GM04504 (cell line): ENCODE results near the gene TEX10.
"Not testable (repeated sequence)": the region's sequence is repeated elsewhere in the genome, so short reads cannot be mapped to it uniquely, and the experiment has no call there.

Experiments
- DNase-seq: peaks from one replicate; pipeline ENCODE4 v3.0.0-alpha.2; 2012; ENCODE audit warnings: low read depth

Gene TEX10

DNA sequence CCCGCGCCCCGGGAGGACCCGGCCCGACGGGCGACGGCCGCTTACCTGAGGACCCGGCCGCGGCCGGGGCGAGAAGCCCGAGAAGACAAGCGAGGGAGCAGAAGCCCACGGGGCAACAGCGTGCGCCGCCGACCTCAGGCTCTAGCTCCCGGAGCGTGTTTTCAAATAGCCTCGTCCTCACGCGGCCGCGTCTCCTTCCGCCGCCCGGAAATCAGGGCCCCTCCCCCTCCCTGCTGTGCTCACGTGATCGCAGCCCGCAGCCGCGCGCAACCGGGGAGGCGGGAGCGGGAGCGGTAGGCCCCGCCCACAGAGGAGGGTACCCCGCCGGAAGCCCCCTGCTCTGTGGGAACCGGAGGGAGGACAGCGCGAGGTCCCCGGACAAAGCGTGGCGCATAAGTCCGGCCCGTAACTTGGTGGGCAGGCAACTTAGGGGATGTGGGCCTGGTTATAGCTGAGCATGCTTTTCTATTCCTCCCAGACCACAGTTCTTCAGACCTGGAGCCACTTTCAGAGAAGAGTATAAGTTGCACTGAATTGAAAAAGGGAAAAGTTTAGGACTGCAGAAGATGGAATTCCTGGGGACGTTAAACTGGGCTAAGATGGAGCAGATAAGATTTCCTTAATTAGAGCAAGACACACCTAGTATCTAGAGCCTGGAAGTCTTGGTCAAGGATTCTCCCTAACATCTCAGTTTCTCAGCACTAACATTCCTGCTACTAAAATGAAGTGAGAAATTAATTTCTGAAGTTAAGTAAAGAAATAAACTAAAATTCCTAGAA, at the start of gene TEX10:
TSS of gene TEX10 (minus strand) at position 216 of the 779 bp plus-strand sequence. CDS start 3,579 bp downstream, outside the sequence.
- DNase-seq = peak; percentile 62

DNA sequence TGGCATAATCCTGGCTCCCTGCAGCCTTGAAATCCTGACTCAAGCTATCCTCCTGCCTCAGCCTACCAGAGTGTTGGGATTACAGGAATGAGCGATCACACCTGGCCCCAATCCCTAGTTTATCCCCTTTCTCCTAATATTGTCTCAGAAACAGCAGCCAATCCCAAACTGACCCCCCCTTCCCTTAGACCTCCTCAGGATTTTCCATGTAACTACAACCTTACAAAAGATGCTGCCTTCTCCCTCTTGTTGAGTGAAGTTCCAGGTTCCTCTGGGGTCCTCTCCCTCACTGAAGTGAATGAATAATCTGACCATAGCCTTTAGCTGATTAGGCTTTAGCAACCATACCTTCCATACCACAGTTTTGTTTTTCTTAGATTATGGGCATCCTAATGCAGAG, 48.3 kb upstream of the TEX10 start:
- no peak for DNase-seq

DNA sequence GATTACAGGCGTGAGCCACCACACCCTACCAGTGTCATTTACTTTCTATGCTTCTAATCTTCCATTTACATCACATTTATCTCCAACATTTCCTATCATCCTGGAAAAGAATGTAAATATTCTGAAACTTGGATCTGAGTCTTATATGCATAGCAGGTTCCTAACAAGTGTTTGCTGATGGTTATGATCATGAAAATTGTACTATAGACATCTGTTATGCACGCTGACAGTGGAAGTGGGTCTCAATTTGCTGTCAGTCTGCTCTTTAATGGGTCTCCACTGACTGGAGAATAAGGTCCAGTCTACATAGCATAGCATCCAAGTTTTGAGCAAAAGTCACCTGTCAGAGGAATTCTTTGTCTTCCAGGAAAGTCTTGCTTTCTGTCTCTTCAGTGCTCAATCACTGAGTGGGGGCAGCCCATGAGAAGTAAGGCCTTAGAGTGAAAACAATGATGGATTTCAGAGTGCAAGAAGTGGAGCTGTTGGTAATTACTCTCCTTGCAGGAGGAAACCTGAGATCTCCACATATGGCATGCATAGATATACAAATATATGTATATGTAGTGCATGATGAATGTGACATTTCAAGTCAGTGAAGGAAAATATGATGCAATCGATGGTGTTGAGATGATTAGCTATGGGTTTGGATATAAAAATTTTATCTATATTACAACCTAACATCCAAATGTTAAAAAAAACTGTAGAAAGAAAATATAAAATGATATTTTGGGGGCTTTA, 45.0 kb upstream of the TEX10 start:
- DNase-seq = no peak

DNA sequence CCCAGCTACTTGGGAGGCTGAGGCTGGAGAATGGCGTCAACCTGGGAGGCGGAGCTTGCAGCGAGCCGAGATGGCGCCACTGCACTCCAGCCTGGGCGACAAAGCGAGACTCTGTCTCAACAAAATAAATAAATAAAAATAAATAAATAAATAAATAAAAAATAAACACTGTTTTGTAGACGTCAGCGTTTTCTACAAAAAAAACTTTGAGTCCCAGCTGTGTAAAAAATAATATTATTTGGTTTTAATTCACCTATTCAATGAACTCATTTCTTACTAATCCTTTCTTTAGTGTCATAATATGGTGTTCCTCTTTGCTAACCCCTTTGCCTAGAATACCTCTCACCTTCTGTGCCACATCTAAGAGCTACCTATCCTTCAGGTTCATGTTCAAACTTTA, 44.0 kb upstream of the TEX10 start:
- no peak for DNase-seq

DNA sequence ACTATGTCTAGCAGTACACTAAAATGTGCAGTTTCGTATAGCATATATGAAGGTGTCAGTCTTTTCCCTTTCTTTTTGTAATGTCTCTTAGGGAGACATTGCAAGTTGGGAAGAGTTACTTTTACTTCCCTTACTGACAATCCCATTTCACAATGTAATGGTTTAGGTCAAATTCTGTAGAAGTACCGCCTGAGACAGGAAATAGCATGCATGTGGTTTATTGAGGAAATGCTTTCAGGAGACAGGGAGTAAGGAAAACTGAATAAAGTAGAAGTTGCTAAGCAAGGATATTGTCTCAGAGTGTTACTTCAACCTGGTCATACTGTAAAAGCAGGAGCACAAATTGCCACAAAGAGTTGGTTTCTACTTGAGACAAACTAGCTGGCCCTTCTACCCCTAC, 42.1 kb upstream of the TEX10 start:
- DNase-seq = no peak

DNA sequence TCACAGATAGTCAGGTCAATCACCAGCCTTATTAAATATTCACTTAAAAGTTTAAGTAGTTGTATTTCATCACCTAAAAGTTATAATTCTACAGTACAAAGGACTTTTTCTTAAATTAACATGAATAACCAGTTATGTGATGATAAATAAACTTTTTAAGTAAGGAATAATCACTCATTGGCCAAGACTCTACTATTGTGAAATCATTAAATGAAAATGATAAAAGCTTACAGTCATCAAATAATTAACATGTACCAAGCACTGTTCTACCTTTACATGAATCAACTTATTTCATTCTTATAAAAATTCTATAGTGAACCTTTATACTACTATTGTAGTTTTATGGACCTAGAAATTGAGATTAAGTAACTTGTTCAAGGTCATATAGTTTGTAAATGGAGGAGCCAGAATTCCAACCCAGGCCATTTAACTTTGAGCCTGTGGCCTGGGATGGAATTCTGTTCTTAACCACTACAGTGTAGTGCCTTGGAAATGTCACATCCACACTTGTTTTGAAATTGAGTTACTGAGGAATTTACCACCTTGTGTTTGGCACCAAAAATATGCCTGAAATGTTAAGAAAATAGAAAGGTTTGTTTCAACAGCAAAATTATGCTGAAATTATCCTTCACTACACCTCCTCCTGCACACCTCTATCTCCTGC, 41.4 kb upstream of the TEX10 start:
- no peak for DNase-seq

DNA sequence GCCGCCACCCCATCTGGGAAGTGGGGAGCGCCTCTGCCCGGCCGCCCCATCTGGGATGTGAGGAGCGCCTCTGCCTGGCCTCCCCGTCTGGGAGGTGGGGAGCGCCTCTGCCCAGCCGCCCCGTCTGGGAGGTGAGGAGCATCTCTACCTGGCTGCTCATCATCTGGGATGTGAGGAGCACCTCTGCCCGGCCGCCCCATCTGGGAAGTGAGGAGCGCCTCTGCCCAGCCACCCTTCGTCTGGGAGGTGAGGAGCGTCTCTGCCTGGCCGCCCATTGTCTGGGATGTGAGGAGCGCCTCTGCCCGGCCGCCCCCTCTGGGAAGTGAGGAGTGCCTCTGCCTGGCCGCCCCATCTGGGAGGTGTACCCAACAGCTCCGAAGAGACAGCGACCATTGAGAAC, 40.2 kb upstream of the TEX10 start:
- DNase-seq = not testable (repeated sequence)

DNA sequence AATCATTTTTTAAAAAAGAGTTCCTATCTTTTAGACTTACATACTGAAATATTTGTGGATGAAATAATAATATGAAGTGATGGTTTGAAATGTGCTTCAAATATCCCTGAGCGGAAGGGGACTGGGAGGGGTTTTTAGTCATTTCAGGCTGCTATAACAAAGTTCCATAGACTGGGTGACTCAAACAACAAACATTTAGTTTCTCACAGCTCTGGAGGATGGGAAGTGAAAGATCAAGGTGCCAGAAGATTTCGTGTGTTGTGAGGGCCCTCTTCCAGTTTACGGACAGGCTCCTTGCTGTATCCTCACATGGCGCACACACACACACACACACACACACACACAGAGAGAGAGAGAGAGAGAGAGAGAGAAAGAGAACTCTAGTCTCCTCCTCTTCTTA, 27.1 kb upstream of the TEX10 start:
- DNase-seq = peak; percentile 54

DNA sequence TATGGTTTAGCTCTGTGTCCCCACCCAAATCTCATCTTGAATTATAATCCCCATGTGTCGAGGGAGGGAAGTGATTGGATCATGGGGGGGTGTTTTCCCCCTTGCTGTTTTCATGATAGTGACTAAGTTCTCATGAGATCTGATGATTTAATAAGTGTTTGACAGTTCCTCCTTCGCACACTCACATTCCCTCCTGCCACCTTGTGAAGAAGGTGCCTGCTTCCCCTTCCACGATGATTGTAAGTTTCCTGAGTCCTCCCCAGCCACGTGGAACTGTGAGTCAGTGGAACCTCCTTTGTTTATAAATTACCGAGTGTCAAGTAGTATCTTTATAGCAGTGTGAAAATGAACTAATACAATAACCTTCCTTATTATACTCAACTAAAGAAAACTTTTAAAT, 24.3 kb upstream of the TEX10 start:
- DNase-seq = no peak

DNA sequence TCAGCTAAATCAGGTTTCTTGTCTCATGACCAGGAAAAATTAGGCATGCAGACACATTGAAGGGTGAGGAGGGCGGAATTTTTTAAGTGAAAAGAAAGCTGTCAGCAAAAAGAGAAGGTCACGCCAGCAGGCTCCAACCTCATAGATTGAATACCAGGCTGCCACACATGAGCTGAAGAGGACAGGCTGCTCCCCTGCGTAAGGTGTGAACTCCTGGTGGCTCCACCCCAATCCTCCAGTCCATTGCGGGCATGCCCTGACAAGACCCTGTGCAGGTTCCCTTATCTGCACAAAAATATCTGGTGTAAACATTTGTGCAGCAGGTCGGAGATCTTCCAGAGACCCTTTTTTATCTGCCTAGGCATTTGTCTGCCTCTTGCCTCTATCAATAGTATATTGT, 22.9 kb upstream of the TEX10 start:
- no peak for DNase-seq

DNA sequence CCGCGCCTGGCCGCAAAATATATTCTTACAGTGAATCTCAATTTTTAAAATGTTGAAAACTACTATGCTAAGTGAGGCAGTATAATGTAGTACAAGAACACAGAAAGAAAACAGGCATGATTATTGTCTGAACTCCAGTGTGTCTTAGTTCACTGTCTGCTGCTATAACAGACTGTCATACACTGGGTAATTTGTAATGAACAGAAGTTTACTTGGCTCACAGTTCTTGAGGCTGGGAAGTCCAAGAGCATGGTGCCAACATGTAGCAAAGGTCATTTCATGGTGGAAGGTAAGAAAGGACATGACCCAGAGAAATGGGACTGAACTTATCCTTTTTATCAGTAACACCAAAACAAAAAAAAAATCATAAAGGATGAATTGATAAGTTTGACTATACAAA, 19.9 kb upstream of the TEX10 start:
- DNase-seq = no peak

DNA sequence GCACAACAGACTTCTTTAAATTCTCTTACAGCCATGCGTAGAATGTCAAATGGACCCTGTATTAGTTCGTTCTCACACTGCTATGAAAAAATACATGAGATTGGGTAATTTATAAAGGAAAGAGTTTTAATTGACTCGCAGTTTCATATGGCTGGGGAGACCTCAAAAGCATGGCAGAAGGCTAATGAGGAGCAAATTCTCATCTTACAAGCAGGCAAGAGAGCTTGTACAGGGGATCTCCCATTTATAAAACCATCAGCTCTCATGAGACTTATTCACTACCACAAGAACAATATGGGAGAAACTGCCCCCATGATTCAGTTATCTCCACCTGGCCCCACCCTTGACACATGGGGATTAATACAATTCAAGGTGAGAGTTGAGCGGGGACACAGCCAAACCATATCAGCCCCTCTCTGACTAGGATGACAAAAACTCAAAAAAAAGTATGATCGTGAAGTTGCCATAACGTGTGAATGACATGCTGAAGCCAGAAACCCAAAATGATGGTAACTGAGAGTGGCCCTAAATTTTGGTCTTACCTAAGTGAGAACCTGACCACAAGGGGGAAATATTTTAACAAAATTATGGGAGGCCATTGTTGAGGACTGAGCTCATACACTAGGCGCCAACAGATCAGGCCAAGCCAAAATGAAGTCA, 17.5 kb upstream of the TEX10 start:
- no peak for DNase-seq

DNA sequence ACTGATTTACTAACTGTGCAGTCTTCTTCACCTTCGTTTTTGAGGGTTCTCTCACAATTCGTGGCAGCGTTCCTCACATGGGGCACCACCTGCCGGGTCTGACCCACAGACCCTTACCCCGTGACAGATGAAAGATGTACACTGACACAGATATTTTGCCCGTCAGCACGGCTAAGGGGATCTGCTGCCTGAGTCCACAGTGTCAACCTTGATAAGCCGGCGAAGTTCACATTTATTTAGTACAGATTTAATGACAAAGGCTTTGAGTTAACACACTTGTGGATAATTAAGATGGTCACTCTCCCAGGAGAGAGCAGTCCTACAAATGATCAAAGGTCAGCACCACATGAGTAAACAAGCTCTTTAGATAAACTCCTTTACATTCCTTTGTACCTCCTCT, 15.9 kb upstream of the TEX10 start:
- DNase-seq = no peak

DNA sequence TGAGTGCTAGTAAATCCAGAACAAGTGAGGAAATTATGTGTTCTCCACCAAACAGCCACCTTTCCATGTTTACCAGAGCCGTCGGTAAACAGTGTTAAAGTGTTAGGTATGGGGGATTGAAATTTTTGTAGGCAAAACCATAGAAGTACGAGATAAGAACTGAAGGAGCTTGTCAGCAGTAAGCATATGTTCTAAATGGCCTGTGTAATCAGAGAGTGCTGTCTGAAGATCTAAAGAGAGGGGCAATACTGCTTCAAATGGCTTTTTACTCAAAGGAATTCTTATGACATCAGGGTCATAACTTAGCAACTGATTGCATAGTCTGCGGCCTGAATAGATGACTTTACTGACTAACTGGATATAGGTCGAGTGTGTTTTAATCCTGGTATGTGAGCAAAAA, 13.4 kb upstream of the TEX10 start:
- DNase-seq = no peak

DNA sequence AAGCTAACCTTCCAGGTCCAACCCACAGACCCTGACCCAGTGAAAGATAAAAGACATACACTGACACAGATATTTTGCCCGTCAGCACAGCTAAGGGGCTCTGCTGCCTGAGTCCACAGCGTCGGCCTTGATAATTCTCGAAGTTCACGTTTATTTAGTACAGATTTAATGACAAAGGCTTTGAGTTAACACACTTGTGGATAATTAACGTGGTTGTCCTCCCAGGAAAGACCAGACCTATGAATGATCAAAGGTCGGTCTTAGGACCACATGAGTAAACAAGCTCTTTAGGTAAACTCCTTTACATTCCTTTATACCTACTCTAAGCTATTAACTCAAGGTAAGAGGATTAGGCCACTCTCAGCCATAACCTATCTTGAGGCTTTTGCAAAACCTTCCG, 11.3 kb upstream of the TEX10 start:
- no peak for DNase-seq

DNA sequence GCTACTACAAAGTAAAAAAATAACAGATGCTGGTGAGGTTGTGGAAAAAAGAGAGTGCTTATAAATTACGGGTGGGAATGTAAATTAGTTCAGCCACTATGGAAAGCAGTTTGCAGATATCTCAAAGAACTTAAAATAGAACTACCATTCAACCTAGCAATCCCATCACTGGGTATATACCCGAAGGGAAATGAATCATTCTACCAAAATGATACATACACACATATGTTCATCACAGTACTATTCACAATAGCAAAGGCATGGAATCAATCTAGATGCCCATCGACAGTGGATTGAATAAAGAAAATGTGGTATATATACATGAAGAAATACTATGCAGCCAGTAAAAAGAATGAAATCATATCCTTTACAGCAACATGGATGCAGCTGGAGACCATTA, 6.3 kb upstream of the TEX10 start:
- DNase-seq = no peak

DNA sequence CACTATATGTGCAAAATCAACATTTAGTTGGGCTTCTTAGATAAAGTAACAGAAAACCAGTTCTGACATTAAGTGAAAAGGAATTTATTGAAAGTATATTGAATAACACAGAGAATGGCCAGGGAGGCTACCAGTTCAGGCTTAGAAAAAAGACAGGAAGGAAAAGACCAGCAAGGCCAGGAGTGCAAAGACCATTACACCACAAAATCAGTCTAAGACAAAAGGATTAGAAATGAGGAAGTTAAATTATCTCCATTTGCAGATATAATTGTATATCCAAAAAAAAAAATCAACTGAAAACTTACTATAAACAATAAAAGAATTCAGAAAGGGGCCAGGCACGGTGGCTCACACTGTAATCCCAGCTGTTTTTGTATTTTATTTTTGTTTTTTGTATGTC, 4.8 kb upstream of the TEX10 start:
- no peak for DNase-seq

DNA sequence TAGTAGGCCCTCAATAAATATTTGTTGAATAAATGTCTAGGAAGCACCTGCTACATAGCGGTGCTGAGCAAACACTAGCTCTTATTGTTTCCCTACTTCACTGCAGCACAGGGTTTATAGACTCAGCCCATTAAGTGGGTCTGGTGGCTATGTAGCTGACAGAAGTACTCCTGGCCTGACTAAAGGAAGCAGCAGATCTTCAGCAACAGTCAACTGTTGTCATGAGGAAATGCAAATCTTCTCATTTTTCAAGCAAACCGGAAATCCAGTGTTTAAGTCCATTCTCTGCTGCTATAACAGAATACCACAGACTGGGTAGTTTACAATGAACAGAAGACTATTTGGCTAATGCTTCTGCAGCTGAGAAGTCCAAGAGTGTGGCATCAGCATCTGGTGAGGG, 2.8 kb upstream of the TEX10 start:
- no peak for DNase-seq

DNA sequence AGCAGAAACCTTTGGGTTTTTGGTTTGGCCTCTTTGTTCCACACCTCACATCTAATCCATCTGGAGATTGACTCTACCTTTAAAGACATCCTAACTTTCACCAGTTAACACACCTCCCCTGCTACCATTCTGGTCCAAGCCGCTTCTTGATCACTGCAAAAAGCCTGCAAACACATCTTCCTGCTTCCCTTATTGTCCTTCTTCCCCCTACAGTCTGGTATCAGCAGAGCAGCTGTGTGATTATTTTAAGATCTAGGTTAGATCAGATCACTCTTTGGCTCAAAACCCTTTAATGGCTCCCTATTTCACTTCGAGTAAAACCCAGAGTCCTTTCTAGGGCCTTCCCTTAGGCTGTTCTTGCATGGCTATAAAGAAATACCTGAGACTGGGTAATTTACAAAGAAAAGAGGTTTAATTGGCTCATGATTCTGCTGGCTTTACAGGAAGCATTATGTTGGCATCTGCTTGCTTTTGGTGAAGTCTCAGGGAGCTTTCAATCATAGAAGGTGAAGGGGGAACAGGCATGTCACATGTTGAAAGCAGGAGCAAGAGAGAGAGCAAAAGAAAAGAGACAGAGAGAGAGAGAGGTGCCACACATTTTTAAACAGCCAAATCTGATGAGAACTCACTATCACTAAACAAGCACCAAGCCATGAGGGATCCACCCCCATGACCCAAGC, 1.5 kb upstream of the TEX10 start:
- DNase-seq = no peak

DNA sequence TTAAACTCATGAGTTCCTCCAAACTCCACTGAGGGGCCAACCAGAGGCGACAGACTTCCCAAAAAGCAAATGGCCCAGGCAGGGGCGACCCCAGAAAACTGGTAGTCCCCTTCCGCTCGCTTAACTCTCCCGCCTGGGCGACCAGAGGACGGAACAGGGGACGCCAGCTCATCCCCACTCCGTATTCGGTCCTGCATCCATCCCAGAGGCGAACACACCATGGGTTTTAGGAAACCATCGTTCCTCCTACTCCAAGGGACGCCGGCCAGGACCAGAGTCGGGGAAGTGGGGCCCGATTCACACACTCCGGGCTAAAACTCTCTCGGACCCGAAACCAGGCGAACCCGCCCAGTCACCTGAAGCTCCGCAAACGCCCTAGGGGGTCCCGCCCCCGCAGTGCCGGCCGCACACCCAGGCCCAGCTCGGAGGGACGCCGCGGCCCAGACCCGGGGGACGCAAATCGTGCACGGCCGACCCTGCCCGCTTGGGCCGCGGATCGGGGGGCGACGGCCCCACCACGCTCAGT, 478 bp downstream of the TEX10 start:
- peak; percentile 12 for DNase-seq

DNA sequence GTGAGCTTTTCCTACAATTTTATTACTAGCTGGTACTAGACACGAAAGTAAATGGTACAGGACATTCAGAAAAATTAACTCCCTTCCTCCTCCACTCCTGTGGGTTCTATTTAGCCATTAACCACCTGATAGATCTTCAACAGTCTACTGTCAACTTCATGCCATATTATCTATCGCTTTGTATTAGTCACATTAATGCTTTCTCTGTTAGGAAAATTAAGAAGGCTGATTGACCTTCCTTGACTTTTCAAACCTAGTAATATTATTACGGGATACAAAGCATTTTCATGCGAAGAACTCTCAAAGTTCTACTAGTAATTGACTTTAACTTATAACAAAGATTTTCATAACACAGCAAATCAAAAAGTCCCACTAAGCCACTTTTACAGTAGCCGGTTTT, 1.2 kb downstream of the TEX10 start:
- DNase-seq = no peak

DNA sequence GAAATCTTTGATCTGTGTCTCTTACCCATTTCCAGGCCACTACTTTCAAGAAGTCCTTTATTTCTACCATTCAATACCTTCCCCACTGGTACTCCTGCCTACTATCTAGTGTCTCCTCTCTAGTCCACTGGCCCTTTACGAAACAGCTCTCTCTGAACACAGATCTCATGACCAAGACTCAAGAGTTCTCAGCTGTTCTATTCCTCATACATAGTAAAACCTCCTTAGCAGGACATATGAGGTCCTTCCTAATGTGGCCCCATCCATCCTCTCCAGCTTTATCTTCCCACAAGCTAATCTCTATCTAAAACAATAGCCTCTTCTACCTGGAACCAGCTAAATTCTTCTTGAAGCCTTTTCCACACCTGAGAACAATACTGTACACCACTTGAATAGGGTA, 2.6 kb downstream of the TEX10 start:
- DNase-seq = no peak
